SH-SY5Y (cell line): ENCODE measurements around the gene RGS9BP.

ENCODE experiments used
- GATA2 ChIP-seq: IDR thresholded peaks from 2 replicates; pipeline ENCODE4 v1.6.1; 2011; ENCODE audit warnings: mild to moderate bottlenecking, low read depth, low read length
- GATA3 ChIP-seq: IDR thresholded peaks from 2 replicates; pipeline ENCODE4 v1.6.1; 2011; ENCODE audit warnings: low read depth, mild to moderate bottlenecking, low read length, moderate library complexity

DNA sequence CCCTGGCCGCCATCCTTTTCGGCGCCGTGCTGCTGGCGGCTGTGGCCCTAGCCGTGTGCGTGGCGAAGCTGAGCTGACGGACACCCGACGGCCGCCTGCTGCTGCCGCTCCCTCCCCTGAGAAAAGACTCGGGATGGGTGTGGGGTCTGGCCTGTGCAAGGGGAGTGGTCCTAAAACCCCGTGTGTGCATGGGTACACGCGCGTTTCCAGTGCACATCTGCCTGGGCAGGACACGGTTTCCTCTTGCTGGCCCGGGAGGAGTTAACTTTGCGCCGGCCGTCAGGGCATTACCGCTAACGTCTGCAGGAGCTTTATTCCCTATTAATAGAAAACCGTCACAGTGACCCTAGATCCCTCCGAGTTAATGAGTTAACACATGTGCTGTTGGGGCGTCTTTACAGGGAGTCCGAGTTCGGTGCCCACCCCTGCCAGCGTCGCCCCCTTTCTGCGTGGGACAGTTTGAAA is 1.3 kb downstream of the RGS9BP start:
- TF ChIP-seq GATA2 (no peak), GATA3 (no peak)
